Measurements from ENCODE around the gene NPIPA7.
"Not testable (repeated sequence)": the region's sequence is repeated elsewhere in the genome, so short reads cannot be mapped to it uniquely, and the experiment has no call there.

The NPIPA7 gene

GRCh38 chr16:16378840-16379239 lies at the start of gene NPIPA7:
TSS of gene NPIPA7 (plus strand) at chr16:16379140. CDS start at chr16:16379245, 105 bp downstream.
- not testable (repeated sequence) for DNase-seq

- DNase-seq = not testable (repeated sequence)
These were observed 47.5 kb upstream of the NPIPA7 start for GRCh38 chr16:16331466-16331865.

- not testable (repeated sequence) for DNase-seq
These were observed 21.4 kb upstream of the NPIPA7 start for GRCh38 chr16:16357556-16357955.

- not testable (repeated sequence) for DNase-seq
These were observed 20.2 kb upstream of the NPIPA7 start for GRCh38 chr16:16358539-16359240.

GRCh38 chr16:16363595-16363994 lies 15.3 kb upstream of the NPIPA7 start:
- not testable (repeated sequence) for DNase-seq

GRCh38 chr16:16364100-16364499 lies 14.8 kb upstream of the NPIPA7 start:
- not testable (repeated sequence) for DNase-seq

GRCh38 chr16:16364701-16365100 lies 14.2 kb upstream of the NPIPA7 start:
- DNase-seq = not testable (repeated sequence)

- not testable (repeated sequence) for DNase-seq
These were observed 13.6 kb upstream of the NPIPA7 start for GRCh38 chr16:16365319-16365718.

GRCh38 chr16:16365851-16366250 lies 13.1 kb upstream of the NPIPA7 start:
- DNase-seq = not testable (repeated sequence)

- not testable (repeated sequence) for DNase-seq
These were observed 12.2 kb upstream of the NPIPA7 start for GRCh38 chr16:16366552-16367284.

GRCh38 chr16:16367285-16367628 lies 11.7 kb upstream of the NPIPA7 start:
- not testable (repeated sequence) for DNase-seq

- DNase-seq = not testable (repeated sequence)
These were observed 9.7 kb upstream of the NPIPA7 start for GRCh38 chr16:16369081-16369856.

- not testable (repeated sequence) for DNase-seq
These were observed 7.7 kb upstream of the NPIPA7 start for GRCh38 chr16:16371136-16371735.

- not testable (repeated sequence) for DNase-seq
These were observed 4.7 kb upstream of the NPIPA7 start for GRCh38 chr16:16374192-16374591.

- DNase-seq = not testable (repeated sequence)
These were observed 20.7 kb downstream of the NPIPA7 start for GRCh38 chr16:16399685-16400084.

- not testable (repeated sequence) for DNase-seq
These were observed 23.4 kb downstream of the NPIPA7 start for GRCh38 chr16:16402333-16402732.

- not testable (repeated sequence) for DNase-seq
These were observed 25.3 kb downstream of the NPIPA7 start for GRCh38 chr16:16404283-16404682.

GRCh38 chr16:16405421-16405820 lies 26.5 kb downstream of the NPIPA7 start:
- not testable (repeated sequence) for DNase-seq

- not testable (repeated sequence) for DNase-seq
These were observed 29.5 kb downstream of the NPIPA7 start for GRCh38 chr16:16408430-16408829.

GRCh38 chr16:16413773-16414172 lies 34.8 kb downstream of the NPIPA7 start:
- not testable (repeated sequence) for DNase-seq

GRCh38 chr16:16417071-16417470 lies 38.1 kb downstream of the NPIPA7 start:
- not testable (repeated sequence) for DNase-seq

- not testable (repeated sequence) for DNase-seq
These were observed 39.1 kb downstream of the NPIPA7 start for GRCh38 chr16:16417914-16418544.

Measured in stimulated activated naive CD4-positive, alpha-beta T cell treated with Interleukin-2 at 50 U/mL for 16 hours (primary cell).